ENCODE data around the gene DNMT3L.
"Not testable (repeated sequence)": the region's sequence is repeated elsewhere in the genome, so short reads cannot be mapped to it uniquely, and the experiment has no call there.

- TF ChIP-seq, protein P1, sequence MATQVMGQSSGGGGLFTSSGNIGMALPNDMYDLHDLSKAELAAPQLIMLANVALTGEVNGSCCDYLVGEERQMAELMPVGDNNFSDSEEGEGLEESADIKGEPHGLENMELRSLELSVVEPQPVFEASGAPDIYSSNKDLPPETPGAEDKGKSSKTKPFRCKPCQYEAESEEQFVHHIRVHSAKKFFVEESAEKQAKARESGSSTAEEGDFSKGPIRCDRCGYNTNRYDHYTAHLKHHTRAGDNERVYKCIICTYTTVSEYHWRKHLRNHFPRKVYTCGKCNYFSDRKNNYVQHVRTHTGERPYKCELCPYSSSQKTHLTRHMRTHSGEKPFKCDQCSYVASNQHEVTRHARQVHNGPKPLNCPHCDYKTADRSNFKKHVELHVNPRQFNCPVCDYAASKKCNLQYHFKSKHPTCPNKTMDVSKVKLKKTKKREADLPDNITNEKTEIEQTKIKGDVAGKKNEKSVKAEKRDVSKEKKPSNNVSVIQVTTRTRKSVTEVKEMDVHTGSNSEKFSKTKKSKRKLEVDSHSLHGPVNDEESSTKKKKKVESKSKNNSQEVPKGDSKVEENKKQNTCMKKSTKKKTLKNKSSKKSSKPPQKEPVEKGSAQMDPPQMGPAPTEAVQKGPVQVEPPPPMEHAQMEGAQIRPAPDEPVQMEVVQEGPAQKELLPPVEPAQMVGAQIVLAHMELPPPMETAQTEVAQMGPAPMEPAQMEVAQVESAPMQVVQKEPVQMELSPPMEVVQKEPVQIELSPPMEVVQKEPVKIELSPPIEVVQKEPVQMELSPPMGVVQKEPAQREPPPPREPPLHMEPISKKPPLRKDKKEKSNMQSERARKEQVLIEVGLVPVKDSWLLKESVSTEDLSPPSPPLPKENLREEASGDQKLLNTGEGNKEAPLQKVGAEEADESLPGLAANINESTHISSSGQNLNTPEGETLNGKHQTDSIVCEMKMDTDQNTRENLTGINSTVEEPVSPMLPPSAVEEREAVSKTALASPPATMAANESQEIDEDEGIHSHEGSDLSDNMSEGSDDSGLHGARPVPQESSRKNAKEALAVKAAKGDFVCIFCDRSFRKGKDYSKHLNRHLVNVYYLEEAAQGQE (IDR thresholded peaks at IDR 0.05): not testable (repeated sequence)
- TF ChIP-seq TAF1 (conservative IDR thresholded peaks at IDR 0.05); CTCF (IDR thresholded peaks at IDR 0.05; ENCODE audit: low read depth, low read length, missing input control); GABPA (IDR thresholded peaks at IDR 0.05 in 1 of 2, conservative IDR thresholded peaks at IDR 0.05 in 1 of 2); RAD21 (IDR thresholded peaks at IDR 0.05); RXRA (IDR thresholded peaks at IDR 0.05); YY1 (IDR thresholded peaks at IDR 0.05); SP1 (IDR thresholded peaks at IDR 0.05); JUND (IDR thresholded peaks at IDR 0.05); ATF3 (IDR thresholded peaks at IDR 0.05): not testable (repeated sequence)
- TF ChIP-seq, protein P2, sequence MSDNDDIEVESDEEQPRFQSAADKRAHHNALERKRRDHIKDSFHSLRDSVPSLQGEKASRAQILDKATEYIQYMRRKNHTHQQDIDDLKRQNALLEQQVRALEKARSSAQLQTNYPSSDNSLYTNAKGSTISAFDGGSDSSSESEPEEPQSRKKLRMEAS (IDR thresholded peaks at IDR 0.05): not testable (repeated sequence)
These were observed 49.7 kb downstream of the DNMT3L start for GRCh38 chr21:44211978-44212377.

All from liver (tissue), 3 donors.